HFFc6 (cell line): Measurements from ENCODE around the gene C2CD4C. TPM values are rescaled to one million over a fixed set of nuclear protein-coding genes. Genes with fewer than 3 reads are reported as not detected.
"Not testable (repeated sequence)": the region's sequence is repeated elsewhere in the genome, so short reads cannot be mapped to it uniquely, and the experiment has no call there.

Experiments used
- DNase-seq: peaks from one replicate; pipeline ENCODE4 v3.0.0-alpha.2; 2018
- H3K27ac Mint-ChIP-seq: 2 replicates; pipeline ENCODE4 v1.8.0; 2020; ENCODE audit warnings: mild to moderate bottlenecking, mixed read lengths
- H3K27me3 Mint-ChIP-seq: 2 replicates; pipeline ENCODE4 v1.8.0; 2021; ENCODE audit warnings: mild to moderate bottlenecking, moderate library complexity, mixed read lengths; ENCODE audit not compliant: insufficient read depth
- H3K36me3 Mint-ChIP-seq: 2 replicates; pipeline ENCODE4 v1.8.0; 2021; ENCODE audit warnings: low read depth, mixed read lengths
- H3K4me1 Mint-ChIP-seq: 2 replicates; pipeline ENCODE4 v1.8.0; 2020; ENCODE audit warnings: low read depth, mixed read lengths
- H3K4me3 Mint-ChIP-seq: 2 replicates; pipeline ENCODE4 v1.8.0; 2020; ENCODE audit warnings: mild to moderate bottlenecking, moderate library complexity, mixed read lengths
- H3K9me3 Mint-ChIP-seq: 2 replicates; pipeline ENCODE4 v1.8.0; 2020; ENCODE audit warnings: mild to moderate bottlenecking, mixed read lengths
- CTCF ChIP-seq: fragments of 200-600 bp; sonication (generic); IDR thresholded peaks from 2 replicates; pipeline ENCODE4 v1.5.0; 2021; ENCODE audit warnings: antibody characterized with exemption, mild to moderate bottlenecking
- total RNA-seq, 6 experiments: library from RNA; stranded (reverse); fragmentation: NEBNext Ultra II Directional; extraction: Animal tissue kit (Norgen Biotek cat#: 25700); gene quantifications; 2 replicates in 1 of 6; 3 replicates in 5 of 6; pipeline ENCODE4 v1.2.3, GENCODE V29; 2021

Gene C2CD4C
- total RNA-seq, 6 experiments from 2014 or later, result not detected

GRCh38 chr19:395467-395866, 13.5 kb downstream of the C2CD4C start:
- H3K27me3 Mint-ChIP-seq, result peaks cover 12% of the 10 kb centered on the region
- H3K4me1 Mint-ChIP-seq, result no peaks in the 10 kb centered on the region
- peaks cover 6% of the 10 kb centered on the region; the same call in 1 of the 2 replicates for H3K36me3 Mint-ChIP-seq
- no peak overlapping the region; the same call in 1 of the 2 replicates for H3K4me3 Mint-ChIP-seq
- H3K27ac Mint-ChIP-seq, result no peak overlapping the region
- no peak for TF ChIP-seq CTCF
- peaks cover 49% of the 10 kb centered on the region for H3K9me3 Mint-ChIP-seq
- DNase-seq, result no peak

- peaks cover 15% of the 10 kb centered on the region for H3K27me3 Mint-ChIP-seq
- not testable (repeated sequence) for DNase-seq, H3K4me1 Mint-ChIP-seq, H3K4me3 Mint-ChIP-seq, H3K36me3 Mint-ChIP-seq, H3K27ac Mint-ChIP-seq
- peaks cover 49% of the 10 kb centered on the region for H3K9me3 Mint-ChIP-seq
Measured at GRCh38 chr19:394857-395256, 14.1 kb downstream of the C2CD4C start.

DNA sequence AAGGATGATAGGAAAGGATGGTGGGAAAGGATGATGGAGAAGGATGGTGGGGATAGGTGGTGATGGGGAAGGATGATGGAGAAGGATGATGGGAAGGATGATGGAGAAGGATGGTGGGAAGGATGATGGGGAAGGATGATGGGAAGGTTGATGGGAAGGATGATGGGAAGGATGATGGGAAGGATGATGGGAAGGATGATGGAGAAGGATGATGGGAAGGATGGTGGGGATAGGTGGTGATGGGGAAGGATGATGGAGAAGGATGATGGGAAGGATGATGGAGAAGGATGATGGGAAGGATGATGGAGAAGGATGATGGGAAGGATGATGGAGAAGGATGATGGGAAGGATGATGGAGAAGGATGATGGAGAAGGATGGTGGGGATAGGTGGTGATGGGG, 15.4 kb downstream of the C2CD4C start:
- H3K36me3 Mint-ChIP-seq, H3K27ac Mint-ChIP-seq, DNase-seq, H3K4me3 Mint-ChIP-seq, H3K4me1 Mint-ChIP-seq: not testable (repeated sequence)
- peaks cover 24% of the 10 kb centered on the region for H3K27me3 Mint-ChIP-seq
- peaks cover 49% of the 10 kb centered on the region for H3K9me3 Mint-ChIP-seq

DNA sequence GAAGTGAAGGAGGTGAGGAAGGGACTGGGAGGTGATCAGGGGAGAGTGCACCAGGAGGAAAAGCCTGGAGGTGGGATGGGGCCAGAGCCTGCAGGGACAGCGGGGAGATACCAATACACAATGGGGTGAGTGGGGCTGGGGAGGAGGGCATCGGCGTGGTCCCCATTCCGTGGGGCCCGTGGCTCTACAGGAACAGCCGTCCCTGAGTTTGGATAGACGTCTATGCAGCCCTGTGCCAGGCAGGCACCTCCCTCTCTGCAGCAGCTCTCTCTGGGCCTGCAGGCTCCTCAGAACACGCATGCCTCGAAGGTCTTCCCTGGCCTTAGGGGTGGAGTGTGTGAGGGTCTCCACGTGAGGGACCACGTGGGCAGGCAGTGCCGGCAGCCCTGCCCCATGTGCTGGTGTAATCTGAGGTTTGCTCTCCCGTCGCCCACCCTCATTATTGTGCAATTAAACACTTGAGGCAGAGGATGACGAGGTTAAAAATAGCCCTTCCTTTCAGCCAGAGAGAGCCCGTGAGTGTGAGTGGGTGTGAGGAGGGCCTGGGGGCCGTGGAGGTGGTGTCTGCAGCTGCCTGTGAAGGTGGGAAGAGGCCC, 16.5 kb downstream of the C2CD4C start:
- Mint-ChIP-seq H3K36me3 (peaks cover 6% of the 10 kb centered on the region; the same call in 1 of the 2 replicates), H3K9me3 (peaks cover 44% of the 10 kb centered on the region), H3K4me1 (peaks cover 2% of the 10 kb centered on the region; the same call in 1 of the 2 replicates), H3K27ac (no peak overlapping the region), H3K4me3 (no peak overlapping the region), H3K27me3 (peaks cover 24% of the 10 kb centered on the region)
- DNase-seq, result no peak
- TF ChIP-seq CTCF, result no peak

DNA sequence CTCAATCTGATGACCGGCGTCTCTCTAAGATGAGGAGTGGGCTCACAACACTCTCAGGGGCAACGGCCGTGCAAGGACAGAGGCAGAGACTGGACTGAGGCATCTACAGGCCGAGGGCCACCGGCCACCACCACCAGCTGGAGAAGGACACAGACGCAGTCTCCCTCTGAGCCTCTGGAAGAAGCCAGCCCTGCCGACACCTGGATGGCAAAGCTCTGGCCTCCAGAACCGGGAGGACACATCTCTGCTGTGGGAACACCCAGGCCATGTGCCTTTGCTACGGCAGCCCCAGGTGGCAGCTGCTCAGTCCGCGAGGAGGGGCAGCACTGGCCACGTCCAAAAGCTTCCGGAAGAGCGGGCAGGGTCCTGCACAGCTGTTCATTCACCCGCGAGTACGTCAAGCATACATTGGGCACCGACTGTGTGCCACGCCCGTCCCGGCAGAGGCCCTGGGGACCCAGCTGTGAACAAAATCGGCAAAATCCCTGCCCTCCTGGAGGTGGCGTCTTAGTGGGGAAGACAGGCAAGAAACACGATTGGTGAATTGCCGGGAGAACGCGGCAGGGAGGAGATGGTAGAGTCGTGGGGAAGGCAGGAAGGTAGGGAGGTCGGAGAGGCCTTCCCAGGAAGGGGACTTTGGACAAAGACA, 17.1 kb downstream of the C2CD4C start:
- DNase-seq, result no peak
- no peak overlapping the region for H3K27ac Mint-ChIP-seq
- no peak overlapping the region for H3K4me3 Mint-ChIP-seq
- peaks cover 24% of the 10 kb centered on the region for H3K27me3 Mint-ChIP-seq
- H3K36me3 Mint-ChIP-seq, result peaks cover 6% of the 10 kb centered on the region; the same call in 1 of the 2 replicates
- no peak for TF ChIP-seq CTCF
- peaks cover 7% of the 10 kb centered on the region; the same call in 1 of the 2 replicates for H3K4me1 Mint-ChIP-seq
- peaks cover 38% of the 10 kb centered on the region for H3K9me3 Mint-ChIP-seq

DNA sequence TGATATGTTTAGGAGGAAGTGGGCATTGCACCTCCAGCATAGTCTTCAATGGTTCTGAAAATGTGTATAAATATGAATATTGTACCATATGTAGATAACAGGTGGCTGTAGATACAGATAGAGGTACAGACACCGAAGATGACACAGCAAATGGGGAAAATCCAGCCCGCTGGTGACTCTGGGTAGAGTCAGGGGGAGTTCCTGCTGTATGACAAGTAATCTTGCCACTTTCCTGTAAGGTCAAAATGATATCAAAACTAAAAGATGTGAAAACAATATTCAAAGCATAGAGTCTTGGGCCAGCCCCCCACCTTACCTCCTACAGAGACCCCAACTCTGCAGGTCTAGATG, 17.8 kb downstream of the C2CD4C start:
- Mint-ChIP-seq H3K27me3 (peaks cover 24% of the 10 kb centered on the region), H3K27ac (no peak overlapping the region), H3K4me3 (no peak overlapping the region), H3K4me1 (peaks cover 13% of the 10 kb centered on the region; the same call in 1 of the 2 replicates), H3K9me3 (peaks cover 35% of the 10 kb centered on the region), H3K36me3 (peaks cover 6% of the 10 kb centered on the region; the same call in 1 of the 2 replicates)
- no peak for TF ChIP-seq CTCF
- no peak for DNase-seq
